Neural cell (in vitro differentiated cells): ENCODE data around the gene PHLDB1. TPM values are rescaled to one million over a fixed set of nuclear protein-coding genes. Genes with fewer than 3 reads are reported as not detected.

Experiments
- H2AFZ ChIP-seq: fragments of 200-600, 300-800 bp; sonication (generic), shearing (Covaris generic); 2 replicates; pipeline ENCODE4 v1.6.0; 2014; ENCODE audit warnings: low read depth, mild to moderate bottlenecking, antibody characterized with exemption, low read length, moderate library complexity
- H3F3A ChIP-seq: fragments of 200-600 bp; shearing (Covaris generic); 2 replicates; pipeline ENCODE4 v1.6.1; 2016; ENCODE audit warnings: mild to moderate bottlenecking, moderate library complexity, mixed read lengths, antibody characterized with exemption, low read length; ENCODE audit not compliant: insufficient read depth, poor library complexity, severe bottlenecking
- H3K27ac ChIP-seq: fragments of 200-600, 300-800 bp; sonication (generic), shearing (Covaris generic); 2 replicates; pipeline ENCODE4 v1.5.1; 2014; ENCODE audit warnings: mild to moderate bottlenecking, low read length, moderate library complexity
- H3K27me3 ChIP-seq: fragments of 300-800, 200-600 bp; sonication (generic), shearing (Covaris generic); 2 replicates; pipeline ENCODE4 v1.6.0; 2014; ENCODE audit warnings: mild to moderate bottlenecking, low read depth, low read length, moderate library complexity; ENCODE audit not compliant: insufficient read depth
- H3K36me3 ChIP-seq: fragments of 300-800, 200-600 bp; sonication (generic), shearing (Covaris generic); 2 replicates; pipeline ENCODE4 v1.5.1; 2014; ENCODE audit warnings: mild to moderate bottlenecking, antibody characterized with exemption, low read length, moderate library complexity; ENCODE audit not compliant: insufficient read depth
- H3K4me2 ChIP-seq: fragments of 300-800, 200-600 bp; sonication (generic), shearing (Covaris generic); 2 replicates; pipeline ENCODE4 v1.6.0; 2014; ENCODE audit warnings: mild to moderate bottlenecking, low read length
- H3K4me3 ChIP-seq: fragments of 300-800, 200-600 bp; sonication (generic), shearing (Covaris generic); 2 replicates; pipeline ENCODE4 v1.5.1; 2014; ENCODE audit warnings: mild to moderate bottlenecking, low read length, moderate library complexity
- H3K79me2 ChIP-seq: fragments of 200-600 bp; shearing (Covaris generic); replicated peaks from 2 replicates; pipeline ENCODE4 v1.6.0; 2014; ENCODE audit warnings: mild to moderate bottlenecking, low read length, moderate library complexity; ENCODE audit not compliant: insufficient read depth
- H3K9ac ChIP-seq: fragments of 300-800, 200-600 bp; sonication (generic), shearing (Covaris generic); 2 replicates; pipeline ENCODE4 v1.6.1; 2016; ENCODE audit warnings: mild to moderate bottlenecking, low read length, mixed read lengths
- H3K9me2 ChIP-seq: fragments of 200-600 bp; shearing (Covaris generic); 2 replicates; pipeline ENCODE4 v1.6.1; 2016; ENCODE audit warnings: mild to moderate bottlenecking, low read length, mixed read lengths; ENCODE audit not compliant: insufficient read depth
- H3K9me3 ChIP-seq: fragments of 200-600, 300-800 bp; sonication (generic), shearing (Covaris generic); 2 replicates; pipeline ENCODE4 v1.6.1; 2016; ENCODE audit warnings: mild to moderate bottlenecking, mixed run types, low read length, moderate library complexity, mixed read lengths
- H4K20me1 ChIP-seq: fragments of 200-600 bp; shearing (Covaris generic); 2 replicates; pipeline ENCODE4 v1.6.1; 2016; ENCODE audit warnings: mild to moderate bottlenecking, mixed run types; ENCODE audit not compliant: insufficient read depth
- EP300 ChIP-seq: fragments of 450-650 bp; conservative IDR thresholded peaks from 2 replicates; pipeline ENCODE4 v1.6.1; 2014; ENCODE audit warnings: antibody characterized with exemption, mild to moderate bottlenecking, moderate library complexity; ENCODE audit not compliant: poor library complexity, severe bottlenecking
- EZH2 ChIP-seq: fragments of 200-600, 300-800 bp; shearing (Covaris generic), sonication (generic); IDR thresholded peaks from 2 replicates; pipeline ENCODE4 v1.6.1; 2014; ENCODE audit warnings: antibody characterized with exemption, low read length, borderline replicate concordance, mild to moderate bottlenecking; ENCODE audit not compliant: insufficient read depth, poor library complexity, severe bottlenecking
- MXI1 ChIP-seq: fragments of 450-650 bp; conservative IDR thresholded peaks from 2 replicates; pipeline ENCODE4 v1.6.1; 2014; ENCODE audit warnings: antibody characterized with exemption, mild to moderate bottlenecking; ENCODE audit not compliant: poor library complexity, severe bottlenecking
- POLR2AphosphoS5 ChIP-seq: IDR thresholded peaks from 2 replicates; pipeline ENCODE4 v1.6.1; 2012
- RAD21 ChIP-seq: fragments of 450-650 bp; conservative IDR thresholded peaks from 2 replicates; pipeline ENCODE4 v1.6.1; 2014; ENCODE audit warnings: antibody characterized with exemption, mild to moderate bottlenecking, moderate library complexity
- SMC3 ChIP-seq: fragments of 450-650 bp; conservative IDR thresholded peaks from 2 replicates; pipeline ENCODE4 v1.6.1; 2014; ENCODE audit warnings: antibody characterized with exemption, mild to moderate bottlenecking, moderate library complexity; ENCODE audit not compliant: poor library complexity
- TAF1 ChIP-seq: IDR thresholded peaks from 2 replicates; pipeline ENCODE4 v1.6.1; 2012; ENCODE audit warnings: low read depth
- polyA plus RNA-seq: library from polyadenylated mRNA; depleted of rRNA; stranded (reverse); fragments of >200 nt; gene quantifications from 2 replicates; pipeline ENCODE4 v1.2.3, GENCODE V29; 2014
- TF ChIP-seq, protein P1 (sequence below): fragments of 450-650 bp; IDR thresholded peaks from 2 replicates; pipeline ENCODE4 v1.5.1; 2014; ENCODE audit warnings: antibody characterized with exemption, mild to moderate bottlenecking, moderate library complexity; ENCODE audit not compliant: poor library complexity, severe bottlenecking
- TF ChIP-seq, protein P2 (sequence below): IDR thresholded peaks from 2 replicates; pipeline ENCODE4 v1.6.1; 2012; ENCODE audit warnings: borderline replicate concordance

PHLDB1 gene
- polyA plus RNA-seq, 1 donor from 2014 or later = 114 TPM

DNA sequence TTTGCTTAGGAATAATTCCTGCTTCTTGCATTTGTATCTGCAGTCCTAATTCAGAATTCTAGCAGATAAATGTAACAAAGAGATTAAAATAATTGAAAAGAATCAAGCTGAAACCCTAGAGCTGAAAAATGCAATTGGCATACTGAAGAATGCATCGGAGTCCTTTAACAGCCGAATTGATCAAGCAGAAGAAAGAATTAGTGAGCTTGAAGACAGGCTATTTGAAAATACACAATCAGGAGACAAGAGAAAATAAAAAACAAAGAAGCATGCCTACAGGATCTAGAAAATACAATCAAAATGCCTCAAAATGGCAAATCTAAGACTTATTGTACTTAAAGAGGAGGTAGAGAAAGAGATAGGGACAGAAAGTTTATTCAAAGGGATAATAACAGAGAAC lies 63.8 kb downstream of the PHLDB1 start:
- no peaks in the 10 kb centered on the region for H3K36me3 ChIP-seq
- H3K79me2 ChIP-seq = no peaks in the 10 kb centered on the region
- no peak overlapping the region for H3K9ac ChIP-seq
- no peak overlapping the region for H3K4me3 ChIP-seq
- H3K27ac ChIP-seq = no peak overlapping the region
- H3K9me3 ChIP-seq = no peaks in the 10 kb centered on the region
- no peaks in the 10 kb centered on the region for H3F3A ChIP-seq
- no peak overlapping the region for H2AFZ ChIP-seq
- H3K4me2 ChIP-seq = no peak overlapping the region
- no peaks in the 10 kb centered on the region for H4K20me1 ChIP-seq
- no peaks in the 10 kb centered on the region for H3K27me3 ChIP-seq
- TF ChIP-seq, protein P1, sequence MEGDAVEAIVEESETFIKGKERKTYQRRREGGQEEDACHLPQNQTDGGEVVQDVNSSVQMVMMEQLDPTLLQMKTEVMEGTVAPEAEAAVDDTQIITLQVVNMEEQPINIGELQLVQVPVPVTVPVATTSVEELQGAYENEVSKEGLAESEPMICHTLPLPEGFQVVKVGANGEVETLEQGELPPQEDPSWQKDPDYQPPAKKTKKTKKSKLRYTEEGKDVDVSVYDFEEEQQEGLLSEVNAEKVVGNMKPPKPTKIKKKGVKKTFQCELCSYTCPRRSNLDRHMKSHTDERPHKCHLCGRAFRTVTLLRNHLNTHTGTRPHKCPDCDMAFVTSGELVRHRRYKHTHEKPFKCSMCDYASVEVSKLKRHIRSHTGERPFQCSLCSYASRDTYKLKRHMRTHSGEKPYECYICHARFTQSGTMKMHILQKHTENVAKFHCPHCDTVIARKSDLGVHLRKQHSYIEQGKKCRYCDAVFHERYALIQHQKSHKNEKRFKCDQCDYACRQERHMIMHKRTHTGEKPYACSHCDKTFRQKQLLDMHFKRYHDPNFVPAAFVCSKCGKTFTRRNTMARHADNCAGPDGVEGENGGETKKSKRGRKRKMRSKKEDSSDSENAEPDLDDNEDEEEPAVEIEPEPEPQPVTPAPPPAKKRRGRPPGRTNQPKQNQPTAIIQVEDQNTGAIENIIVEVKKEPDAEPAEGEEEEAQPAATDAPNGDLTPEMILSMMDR = no peak
- TF ChIP-seq TAF1 = no peak
- no peak for TF ChIP-seq SMC3
- TF ChIP-seq POLR2AphosphoS5 = no peak
- no peak for TF ChIP-seq EZH2
- no peak for TF ChIP-seq RAD21
- TF ChIP-seq, protein P2, sequence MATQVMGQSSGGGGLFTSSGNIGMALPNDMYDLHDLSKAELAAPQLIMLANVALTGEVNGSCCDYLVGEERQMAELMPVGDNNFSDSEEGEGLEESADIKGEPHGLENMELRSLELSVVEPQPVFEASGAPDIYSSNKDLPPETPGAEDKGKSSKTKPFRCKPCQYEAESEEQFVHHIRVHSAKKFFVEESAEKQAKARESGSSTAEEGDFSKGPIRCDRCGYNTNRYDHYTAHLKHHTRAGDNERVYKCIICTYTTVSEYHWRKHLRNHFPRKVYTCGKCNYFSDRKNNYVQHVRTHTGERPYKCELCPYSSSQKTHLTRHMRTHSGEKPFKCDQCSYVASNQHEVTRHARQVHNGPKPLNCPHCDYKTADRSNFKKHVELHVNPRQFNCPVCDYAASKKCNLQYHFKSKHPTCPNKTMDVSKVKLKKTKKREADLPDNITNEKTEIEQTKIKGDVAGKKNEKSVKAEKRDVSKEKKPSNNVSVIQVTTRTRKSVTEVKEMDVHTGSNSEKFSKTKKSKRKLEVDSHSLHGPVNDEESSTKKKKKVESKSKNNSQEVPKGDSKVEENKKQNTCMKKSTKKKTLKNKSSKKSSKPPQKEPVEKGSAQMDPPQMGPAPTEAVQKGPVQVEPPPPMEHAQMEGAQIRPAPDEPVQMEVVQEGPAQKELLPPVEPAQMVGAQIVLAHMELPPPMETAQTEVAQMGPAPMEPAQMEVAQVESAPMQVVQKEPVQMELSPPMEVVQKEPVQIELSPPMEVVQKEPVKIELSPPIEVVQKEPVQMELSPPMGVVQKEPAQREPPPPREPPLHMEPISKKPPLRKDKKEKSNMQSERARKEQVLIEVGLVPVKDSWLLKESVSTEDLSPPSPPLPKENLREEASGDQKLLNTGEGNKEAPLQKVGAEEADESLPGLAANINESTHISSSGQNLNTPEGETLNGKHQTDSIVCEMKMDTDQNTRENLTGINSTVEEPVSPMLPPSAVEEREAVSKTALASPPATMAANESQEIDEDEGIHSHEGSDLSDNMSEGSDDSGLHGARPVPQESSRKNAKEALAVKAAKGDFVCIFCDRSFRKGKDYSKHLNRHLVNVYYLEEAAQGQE = no peak
- no peak for TF ChIP-seq MXI1
- no peak for TF ChIP-seq EP300
- no peaks in the 10 kb centered on the region for H3K9me2 ChIP-seq

DNA sequence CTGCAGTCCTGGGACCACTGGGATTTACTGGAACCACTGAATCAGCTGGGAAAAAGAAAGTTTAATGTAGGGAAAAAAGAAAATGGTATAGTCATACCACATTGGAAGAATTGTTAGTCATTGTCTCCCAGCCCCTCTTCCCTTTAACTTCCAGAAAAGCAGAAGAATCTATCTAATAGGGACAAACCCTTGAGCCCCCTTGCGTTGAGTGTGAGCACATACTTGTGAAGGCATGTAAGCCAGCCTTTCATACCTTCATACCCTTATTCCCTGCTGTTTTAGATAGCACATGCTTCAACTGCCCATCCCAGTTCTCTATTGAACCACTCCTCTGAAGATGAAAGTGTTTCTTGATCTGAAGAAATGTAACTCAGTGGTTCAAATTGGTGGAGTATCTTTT lies 65.4 kb downstream of the PHLDB1 start:
- Histone ChIP-seq H3K4me2 (no peak overlapping the region), H3K27ac (no peak overlapping the region), H4K20me1 (no peaks in the 10 kb centered on the region), H3K9me2 (no peaks in the 10 kb centered on the region), H3K27me3 (no peaks in the 10 kb centered on the region), H3K9me3 (no peaks in the 10 kb centered on the region), H3K36me3 (no peaks in the 10 kb centered on the region), H3K79me2 (no peaks in the 10 kb centered on the region), H3K4me3 (no peak overlapping the region), H3F3A (no peaks in the 10 kb centered on the region), H2AFZ (no peak overlapping the region), H3K9ac (no peak overlapping the region)
- no peak for TF ChIP-seq MXI1
- TF ChIP-seq, protein P1 = no peak
- no peak for TF ChIP-seq EP300
- no peak for TF ChIP-seq RAD21
- TF ChIP-seq, protein P2 = no peak
- TF ChIP-seq SMC3 = no peak
- no peak for TF ChIP-seq TAF1
- TF ChIP-seq POLR2AphosphoS5 = no peak
- no peak for TF ChIP-seq EZH2
